ENCODE results near the gene SLC6A2.

SLC6A2 gene

GRCh38 chr16:55632259-55632658 is 23.5 kb upstream of the SLC6A2 start:
- H3K27ac Mint-ChIP-seq (ENCODE audit: low read depth): no peak overlapping the region
- no peaks in the 10 kb centered on the region for H3K4me1 Mint-ChIP-seq
- peaks cover 1% of the 10 kb centered on the region for H3K36me3 Mint-ChIP-seq (ENCODE audit: insufficient read depth)
- H3K9me3 Mint-ChIP-seq: no peaks in the 10 kb centered on the region
- H3K27me3 Mint-ChIP-seq: peaks cover 53% of the 10 kb centered on the region
- H3K4me3 Mint-ChIP-seq: no peak overlapping the region
- ATAC-seq (replicated peaks; ENCODE audit: extremely low read depth, poor library complexity, severe bottlenecking): no peak
- no peak for DNase-seq (ENCODE audit: low spot score in 2 of 2)

GRCh38 chr16:55634193-55634592 is 21.6 kb upstream of the SLC6A2 start:
- ATAC-seq (replicated peaks; ENCODE audit: extremely low read depth, poor library complexity, severe bottlenecking): no peak
- Mint-ChIP-seq H3K27me3 (peaks cover 66% of the 10 kb centered on the region), H3K4me3 (no peak overlapping the region), H3K36me3 (ENCODE audit: insufficient read depth) (peaks cover 1% of the 10 kb centered on the region), H3K9me3 (no peaks in the 10 kb centered on the region), H3K4me1 (no peaks in the 10 kb centered on the region), H3K27ac (ENCODE audit: low read depth) (no peak overlapping the region)
- no peak for DNase-seq (ENCODE audit: low spot score in 2 of 2)

- H3K27ac Mint-ChIP-seq (ENCODE audit: low read depth): no peak overlapping the region
- no peaks in the 10 kb centered on the region for H3K4me1 Mint-ChIP-seq
- peaks cover 61% of the 10 kb centered on the region for H3K27me3 Mint-ChIP-seq
- no peaks in the 10 kb centered on the region for H3K9me3 Mint-ChIP-seq
- DNase-seq (ENCODE audit: low spot score in 2 of 2): no peak
- H3K4me3 Mint-ChIP-seq: no peak overlapping the region
- H3K36me3 Mint-ChIP-seq (ENCODE audit: insufficient read depth): peaks cover 1% of the 10 kb centered on the region
- no peak for ATAC-seq (replicated peaks; ENCODE audit: extremely low read depth, poor library complexity, severe bottlenecking)
Measured at GRCh38 chr16:55638256-55638655, 17.5 kb upstream of the SLC6A2 start.

- ATAC-seq (replicated peaks; ENCODE audit: extremely low read depth, poor library complexity, severe bottlenecking) (no peak), DNase-seq (ENCODE audit: low spot score in 2 of 2) (no peak)
- Mint-ChIP-seq H3K36me3 (ENCODE audit: insufficient read depth) (peaks cover 1% of the 10 kb centered on the region), H3K4me3 (no peak overlapping the region), H3K9me3 (no peaks in the 10 kb centered on the region), H3K27me3 (peaks cover 80% of the 10 kb centered on the region), H3K4me1 (no peaks in the 10 kb centered on the region), H3K27ac (ENCODE audit: low read depth) (no peak overlapping the region)
Measured at GRCh38 chr16:55640701-55641327, 15.0 kb upstream of the SLC6A2 start.

GRCh38 chr16:55641430-55642056 is 14.2 kb upstream of the SLC6A2 start:
- Mint-ChIP-seq H3K9me3 (no peaks in the 10 kb centered on the region), H3K4me3 (no peak overlapping the region), H3K27me3 (peaks cover 77% of the 10 kb centered on the region), H3K27ac (ENCODE audit: low read depth) (no peak overlapping the region), H3K36me3 (ENCODE audit: insufficient read depth) (peaks cover 1% of the 10 kb centered on the region), H3K4me1 (no peaks in the 10 kb centered on the region)
- DNase-seq (ENCODE audit: low spot score in 2 of 2) (no peak), ATAC-seq (replicated peaks; ENCODE audit: extremely low read depth, poor library complexity, severe bottlenecking) (no peak)

GRCh38 chr16:55642611-55643010 is 13.2 kb upstream of the SLC6A2 start:
- DNase-seq (ENCODE audit: low spot score in 2 of 2) (no peak), ATAC-seq (replicated peaks; ENCODE audit: extremely low read depth, poor library complexity, severe bottlenecking) (no peak)
- H3K27me3 Mint-ChIP-seq: peaks cover 67% of the 10 kb centered on the region
- no peak overlapping the region for H3K4me3 Mint-ChIP-seq
- H3K9me3 Mint-ChIP-seq: no peaks in the 10 kb centered on the region
- H3K27ac Mint-ChIP-seq (ENCODE audit: low read depth): no peak overlapping the region
- H3K4me1 Mint-ChIP-seq: no peaks in the 10 kb centered on the region
- H3K36me3 Mint-ChIP-seq (ENCODE audit: insufficient read depth): no peaks in the 10 kb centered on the region

- no peak for ATAC-seq (replicated peaks; ENCODE audit: extremely low read depth, poor library complexity, severe bottlenecking)
- no peaks in the 10 kb centered on the region for H3K9me3 Mint-ChIP-seq
- no peak overlapping the region for H3K4me3 Mint-ChIP-seq
- no peak for DNase-seq (ENCODE audit: low spot score in 2 of 2)
- H3K36me3 Mint-ChIP-seq (ENCODE audit: insufficient read depth): no peaks in the 10 kb centered on the region
- peaks cover 59% of the 10 kb centered on the region for H3K27me3 Mint-ChIP-seq
- H3K27ac Mint-ChIP-seq (ENCODE audit: low read depth): no peak overlapping the region
- no peaks in the 10 kb centered on the region for H3K4me1 Mint-ChIP-seq
Measured at GRCh38 chr16:55643161-55643970, 12.4 kb upstream of the SLC6A2 start.

- no peak for DNase-seq (ENCODE audit: low spot score in 2 of 2)
- Mint-ChIP-seq H3K9me3 (no peaks in the 10 kb centered on the region), H3K27me3 (peaks cover 47% of the 10 kb centered on the region), H3K27ac (ENCODE audit: low read depth) (no peak overlapping the region), H3K4me1 (no peaks in the 10 kb centered on the region), H3K4me3 (no peak overlapping the region), H3K36me3 (ENCODE audit: insufficient read depth) (no peaks in the 10 kb centered on the region)
- ATAC-seq (replicated peaks; ENCODE audit: extremely low read depth, poor library complexity, severe bottlenecking): no peak
Measured at GRCh38 chr16:55645986-55646385, 9.8 kb upstream of the SLC6A2 start.

- no peak for DNase-seq (ENCODE audit: low spot score in 2 of 2)
- ATAC-seq (replicated peaks; ENCODE audit: extremely low read depth, poor library complexity, severe bottlenecking): no peak
- Mint-ChIP-seq H3K36me3 (ENCODE audit: insufficient read depth) (no peaks in the 10 kb centered on the region), H3K4me3 (no peak overlapping the region), H3K27me3 (peaks cover 48% of the 10 kb centered on the region), H3K27ac (ENCODE audit: low read depth) (no peak overlapping the region), H3K9me3 (no peaks in the 10 kb centered on the region), H3K4me1 (no peaks in the 10 kb centered on the region)
Measured at GRCh38 chr16:55647343-55647742, 8.4 kb upstream of the SLC6A2 start.

GRCh38 chr16:55647798-55648197 is 8.0 kb upstream of the SLC6A2 start:
- peaks cover 48% of the 10 kb centered on the region for H3K27me3 Mint-ChIP-seq
- H3K4me1 Mint-ChIP-seq: no peaks in the 10 kb centered on the region
- no peak overlapping the region for H3K27ac Mint-ChIP-seq (ENCODE audit: low read depth)
- DNase-seq (ENCODE audit: low spot score in 2 of 2) (no peak), ATAC-seq (replicated peaks; ENCODE audit: extremely low read depth, poor library complexity, severe bottlenecking) (no peak)
- H3K4me3 Mint-ChIP-seq: no peak overlapping the region
- no peaks in the 10 kb centered on the region for H3K36me3 Mint-ChIP-seq (ENCODE audit: insufficient read depth)
- no peaks in the 10 kb centered on the region for H3K9me3 Mint-ChIP-seq

- Mint-ChIP-seq H3K36me3 (ENCODE audit: insufficient read depth) (no peaks in the 10 kb centered on the region), H3K4me1 (no peaks in the 10 kb centered on the region), H3K27me3 (peaks cover 23% of the 10 kb centered on the region), H3K4me3 (no peak overlapping the region), H3K9me3 (no peaks in the 10 kb centered on the region), H3K27ac (ENCODE audit: low read depth) (no peak overlapping the region)
- DNase-seq (ENCODE audit: low spot score in 2 of 2) (no peak), ATAC-seq (replicated peaks; ENCODE audit: extremely low read depth, poor library complexity, severe bottlenecking) (no peak)
Measured at GRCh38 chr16:55651841-55652824, 3.7 kb upstream of the SLC6A2 start.

- ATAC-seq (replicated peaks; ENCODE audit: extremely low read depth, poor library complexity, severe bottlenecking): no peak
- H3K9me3 Mint-ChIP-seq: no peaks in the 10 kb centered on the region
- H3K27me3 Mint-ChIP-seq: peaks cover 31% of the 10 kb centered on the region
- no peaks in the 10 kb centered on the region for H3K4me1 Mint-ChIP-seq
- H3K4me3 Mint-ChIP-seq: no peak overlapping the region
- DNase-seq (ENCODE audit: low spot score in 2 of 2): no peak
- no peak overlapping the region for H3K27ac Mint-ChIP-seq (ENCODE audit: low read depth)
- H3K36me3 Mint-ChIP-seq (ENCODE audit: insufficient read depth): no peaks in the 10 kb centered on the region
Measured at GRCh38 chr16:55653106-55653505, 2.7 kb upstream of the SLC6A2 start.
